GM18868 (cell line): ENCODE data around the gene CRLF3.
A peak's percentile ranks its signal among the peaks of the same experiment; 100 is the strongest.
"Not testable (repeated sequence)": the region's sequence is repeated elsewhere in the genome, so short reads cannot be mapped to it uniquely, and the experiment has no call there.

Experiments used
- ATAC-seq: cut with Tn5 transposase; IDR thresholded peaks from one replicate; pipeline ENCODE4 v1.9.1; 2021; ENCODE audit warnings: mild to moderate bottlenecking, moderate library complexity; ENCODE audit not compliant: unreplicated experiment

The CRLF3 gene

DNA sequence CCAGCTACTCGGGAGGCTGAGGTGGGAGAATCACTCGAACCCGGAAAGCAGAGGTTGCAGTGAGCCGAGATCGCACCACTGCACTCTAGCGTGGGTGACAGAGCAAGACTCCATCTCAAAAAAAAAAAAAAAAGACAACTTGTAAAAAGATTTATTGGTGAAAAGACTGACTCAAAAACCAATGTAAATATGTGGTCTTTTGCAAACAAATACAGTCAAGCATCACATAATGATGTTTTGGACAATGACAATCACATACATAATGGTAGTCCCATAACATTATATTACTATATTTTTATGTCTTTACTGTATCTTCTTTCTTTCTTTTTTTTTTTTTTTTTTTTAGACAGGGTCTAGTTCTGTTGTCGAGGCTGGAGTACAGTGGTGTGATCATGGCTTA, 8.3 kb downstream of the CRLF3 start:
- ATAC-seq = no peak

DNA sequence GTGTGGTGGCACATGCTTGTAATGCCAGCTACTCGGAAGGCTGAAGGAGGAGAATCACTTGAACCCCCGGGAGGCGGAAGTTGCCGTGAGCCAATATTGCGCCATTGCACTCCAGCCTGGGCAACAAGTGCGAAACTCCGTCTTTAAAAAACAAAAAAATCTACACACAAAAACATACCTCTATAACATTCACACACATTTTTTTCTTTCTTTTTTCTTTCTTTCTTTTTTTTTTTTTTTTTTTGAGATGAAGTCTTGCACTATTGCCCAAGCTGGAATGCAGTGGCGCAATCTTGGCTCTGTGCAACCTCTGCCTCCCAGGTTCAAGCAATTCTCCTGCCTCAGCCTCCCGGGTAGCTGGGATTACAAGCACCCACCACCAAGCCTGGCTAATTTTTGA, 9.6 kb downstream of the CRLF3 start:
- not testable (repeated sequence) for ATAC-seq

GRCh38 chr17:30814236-30814635, 10.3 kb downstream of the CRLF3 start:
- not testable (repeated sequence) for ATAC-seq

DNA sequence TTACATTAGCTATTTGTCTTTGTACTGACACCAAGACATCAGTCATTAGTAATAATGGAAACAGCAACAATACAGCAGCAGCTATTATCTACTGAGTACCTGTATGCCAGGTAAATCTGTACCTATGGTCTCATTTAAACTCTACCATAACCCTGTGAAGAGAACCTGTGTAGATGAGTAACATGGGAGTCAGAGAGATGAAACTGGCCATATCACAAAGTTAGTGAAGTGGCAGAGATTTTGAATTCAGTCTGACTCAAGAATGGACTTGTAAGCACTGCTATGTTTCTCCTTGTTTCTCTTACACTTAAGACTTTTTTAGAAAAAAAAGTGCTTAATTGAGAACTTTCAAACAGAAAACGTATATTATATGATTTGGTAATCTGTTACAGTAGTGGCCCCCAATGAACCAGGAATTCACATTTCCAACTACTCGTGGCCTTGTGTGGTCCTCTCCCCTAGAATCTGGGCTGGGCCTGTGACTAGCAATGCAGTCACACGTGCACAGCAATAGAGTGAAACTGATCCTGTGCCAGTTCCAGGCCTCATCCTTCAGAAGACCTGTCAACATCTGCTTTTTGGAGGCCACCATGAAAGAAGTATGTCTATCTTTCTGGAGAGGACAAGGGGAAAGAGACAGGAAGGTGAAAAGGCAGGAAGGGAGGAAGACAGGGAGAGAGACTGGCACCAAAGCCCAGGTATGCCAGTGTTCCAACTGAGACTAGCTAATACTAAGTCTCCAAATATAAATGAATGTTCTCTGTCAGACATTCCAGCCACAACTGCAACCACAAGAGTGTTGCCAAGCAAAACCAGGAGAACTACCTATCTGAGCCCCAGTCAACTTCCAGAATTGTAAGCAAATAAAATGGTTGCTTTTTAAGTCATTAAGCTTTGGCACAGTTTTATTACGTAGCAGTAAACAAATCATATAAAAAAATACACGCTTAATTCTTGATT, 12.0 kb downstream of the CRLF3 start:
- ATAC-seq = no peak

DNA sequence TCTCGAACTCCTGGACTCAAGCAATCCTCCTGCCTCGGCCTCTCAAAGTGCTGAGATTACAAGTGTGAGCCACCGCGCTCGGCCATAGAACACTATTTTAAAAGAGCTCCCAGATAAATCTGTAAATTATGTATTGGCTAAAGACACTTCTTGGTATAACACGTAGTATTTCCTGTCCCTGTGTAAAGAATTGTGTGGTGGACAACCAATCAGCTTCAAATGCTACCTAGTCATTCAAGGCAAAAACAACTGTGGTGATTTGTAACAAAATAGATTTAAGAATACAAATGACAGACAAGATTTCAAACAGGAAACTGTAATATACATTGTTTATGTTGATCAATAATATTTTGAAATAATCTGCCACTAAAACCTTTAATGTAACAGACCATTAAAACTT, 14.6 kb downstream of the CRLF3 start:
- no peak for ATAC-seq

DNA sequence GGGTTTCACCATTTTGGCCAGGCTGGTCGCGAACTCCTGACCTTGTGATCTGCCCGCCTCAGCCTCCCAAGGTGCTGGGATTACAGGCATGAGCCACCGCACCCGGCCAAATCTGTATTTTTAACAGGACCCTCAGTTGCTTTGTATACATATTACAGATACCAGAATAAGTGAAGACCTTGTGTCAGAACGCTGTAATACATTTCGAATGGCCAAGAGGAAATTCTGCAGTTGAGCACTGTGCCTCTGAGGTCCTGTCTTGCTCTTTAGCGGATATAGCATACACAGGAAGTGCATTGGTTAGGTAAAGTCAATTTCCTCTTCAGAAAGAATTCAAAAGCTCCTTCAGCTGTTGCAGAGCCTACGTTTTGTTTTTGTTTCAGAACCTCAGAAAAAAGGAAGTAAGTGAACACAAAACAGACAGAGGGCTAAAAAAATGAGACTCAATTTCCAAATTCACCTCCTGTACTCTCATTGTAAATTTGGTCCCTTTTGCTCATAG, 15.7 kb downstream of the CRLF3 start:
- ATAC-seq = peak; percentile 79

- ATAC-seq = no peak
Measured at GRCh38 chr17:30807896-30808295, 16.6 kb downstream of the CRLF3 start.

DNA sequence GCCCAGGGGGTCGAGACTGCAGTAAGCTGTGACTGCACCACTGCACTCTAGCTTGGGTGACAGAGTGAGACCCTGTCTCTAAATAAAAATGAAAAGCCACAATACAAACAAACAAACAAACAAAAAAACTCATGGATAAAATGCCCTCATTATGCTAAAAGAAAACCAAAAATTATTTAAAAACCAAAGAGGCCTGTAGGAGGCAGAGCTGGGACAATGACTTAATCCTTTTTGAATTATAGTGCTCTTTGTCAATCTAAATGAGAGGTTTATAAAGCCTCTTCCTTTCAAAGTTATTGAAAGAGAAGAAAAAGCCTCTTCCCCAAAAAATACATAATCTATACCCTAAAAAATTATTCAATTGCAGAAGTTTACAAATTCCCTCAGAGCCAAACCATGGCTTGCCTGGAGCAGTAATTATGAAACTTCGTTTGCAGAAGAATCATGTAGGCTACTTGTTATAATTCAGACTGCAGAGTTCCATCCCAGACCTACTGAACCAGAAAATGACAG, 18.5 kb downstream of the CRLF3 start:
- ATAC-seq = no peak

DNA sequence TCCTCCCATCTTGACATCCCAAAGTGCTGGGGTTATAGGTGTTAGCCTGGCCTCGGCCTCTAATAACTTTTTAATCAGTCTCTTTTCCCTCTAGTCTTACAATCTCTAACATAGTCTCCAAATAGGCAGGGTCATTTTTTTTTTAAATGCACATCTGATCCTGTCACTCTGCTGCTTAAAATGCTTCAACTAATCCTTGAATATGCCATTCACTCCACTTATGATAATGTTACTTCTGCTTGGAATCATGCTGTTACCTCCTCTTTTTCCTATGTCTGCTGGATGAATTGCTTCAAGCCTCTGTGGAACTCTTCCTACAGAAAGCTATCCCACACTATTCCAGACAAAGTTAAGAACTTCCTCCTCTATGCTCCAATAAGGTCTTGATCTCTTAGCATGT, 22.8 kb downstream of the CRLF3 start:
- ATAC-seq = no peak

- no peak for ATAC-seq
Measured at GRCh38 chr17:30796016-30796415, 28.5 kb downstream of the CRLF3 start.

DNA sequence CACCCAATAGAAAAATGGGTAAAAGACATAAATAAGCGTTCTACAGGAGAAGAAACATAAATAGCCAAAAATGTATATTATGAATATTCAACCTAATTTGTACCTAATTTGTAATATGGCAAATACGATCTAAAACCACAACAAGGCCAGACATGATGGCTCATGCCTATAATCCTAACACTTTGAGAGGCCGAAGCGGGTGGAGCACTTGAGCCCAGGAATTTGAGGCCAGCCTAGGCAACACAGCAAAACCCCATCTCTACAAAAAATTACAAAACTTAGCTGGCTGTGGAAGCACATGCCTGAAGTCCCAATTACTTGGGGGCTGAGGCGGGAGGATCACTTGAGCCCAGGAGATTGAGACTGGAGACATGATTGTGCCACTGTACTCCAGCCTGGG, 30.1 kb downstream of the CRLF3 start:
- ATAC-seq = no peak

GRCh38 chr17:30793282-30793977, 31.1 kb downstream of the CRLF3 start:
- no peak for ATAC-seq

DNA sequence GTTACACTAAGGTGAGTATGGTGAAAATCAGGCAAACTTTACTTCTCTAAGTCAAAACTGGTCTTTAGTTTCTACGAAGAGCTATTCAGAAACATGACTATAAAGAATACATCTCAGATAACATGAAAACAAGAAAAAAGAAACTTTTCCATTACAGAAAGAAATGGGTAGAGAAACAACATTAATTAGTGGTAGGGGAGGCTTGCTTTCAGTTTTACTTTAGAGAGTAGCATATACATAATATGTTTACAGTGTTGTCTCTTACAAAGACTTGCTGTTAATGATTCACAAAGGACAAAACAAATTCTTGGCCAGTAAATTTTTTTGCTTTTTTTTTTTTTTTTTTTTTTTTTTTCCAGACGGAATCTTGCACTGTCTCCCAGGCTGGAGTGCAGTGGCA, 34.2 kb downstream of the CRLF3 start:
- ATAC-seq = no peak

DNA sequence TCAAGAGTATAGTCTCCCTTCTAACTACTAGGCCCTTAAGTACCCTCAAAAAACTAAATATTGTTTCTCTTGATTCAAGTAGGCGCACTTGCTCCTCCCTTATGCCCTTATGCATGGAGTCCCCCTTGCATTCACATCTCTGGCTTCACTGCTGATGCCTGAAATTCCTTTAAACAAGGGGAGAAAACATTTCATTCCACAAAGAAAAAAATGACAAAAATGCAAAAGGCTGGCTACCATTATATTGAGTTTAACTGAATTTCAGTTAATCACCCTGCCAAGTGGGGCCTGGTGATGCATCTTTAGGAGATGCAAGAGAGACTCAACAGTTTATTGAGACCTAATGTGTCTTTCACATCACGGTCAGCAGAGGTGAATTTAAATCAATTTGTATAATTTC, 35.6 kb downstream of the CRLF3 start:
- no peak for ATAC-seq

- no peak for ATAC-seq
Measured at GRCh38 chr17:30782206-30782605, 42.3 kb downstream of the CRLF3 start.

DNA sequence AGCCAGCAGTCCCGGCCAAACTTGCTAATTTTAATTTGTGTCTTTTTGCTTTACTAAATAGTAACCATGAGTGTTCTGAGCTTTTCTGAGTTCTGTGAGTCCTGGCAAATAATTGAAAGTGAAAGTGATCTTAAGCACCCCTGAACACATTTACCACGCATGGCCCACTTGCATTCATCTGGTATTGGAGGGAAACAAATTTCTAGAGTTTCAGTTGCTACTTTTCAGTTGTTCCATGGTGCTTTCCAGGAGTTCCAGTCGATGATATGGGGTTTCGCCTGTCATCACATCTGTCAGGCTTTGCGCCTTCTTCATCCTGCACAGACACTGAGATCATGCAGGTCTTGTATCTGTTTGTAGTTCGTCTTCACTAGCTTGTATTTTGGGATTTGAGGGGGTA, 44.1 kb downstream of the CRLF3 start:
- ATAC-seq = no peak

DNA sequence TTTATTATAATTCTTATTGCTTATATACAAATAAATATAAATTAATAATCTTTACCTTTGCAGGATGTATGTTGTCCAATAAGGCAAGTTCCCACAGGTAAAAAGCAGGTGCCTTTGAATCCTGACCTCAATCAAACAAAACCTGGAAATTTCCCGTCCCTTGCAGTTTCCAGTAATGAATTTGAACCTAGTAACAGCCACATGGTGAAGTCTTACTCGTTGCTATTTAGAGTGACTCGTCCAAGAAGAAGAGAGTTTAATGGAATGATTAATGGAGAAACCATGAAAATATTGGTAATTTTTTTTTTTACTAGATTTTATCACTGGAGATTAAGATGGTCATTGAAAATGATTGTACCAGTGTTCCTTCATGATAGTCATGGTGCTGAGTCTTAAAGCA, 55.7 kb downstream of the CRLF3 start:
- ATAC-seq = not testable (repeated sequence)

- ATAC-seq = not testable (repeated sequence)
Measured at GRCh38 chr17:30767641-30768404, 56.7 kb downstream of the CRLF3 start.

- no peak for ATAC-seq
Measured at GRCh38 chr17:30761060-30761459, 63.4 kb downstream of the CRLF3 start.

GRCh38 chr17:30753291-30753690, 71.2 kb downstream of the CRLF3 start:
- ATAC-seq = not testable (repeated sequence)

GRCh38 chr17:30750982-30751381, 73.5 kb downstream of the CRLF3 start:
- not testable (repeated sequence) for ATAC-seq
